Suprapubic skin (tissue), 4 donors: ENCODE measurements around the gene PTGES2.
A peak's percentile ranks its signal among the peaks of the same experiment; 100 is the strongest.

Source experiments
- CTCF ChIP-seq, 2 donors: fragments of 200-600 bp in 1 of 2; fragments of 450-650 bp in 1 of 2; sonication (generic) in 1 of 2; IDR thresholded peaks; one replicate each; pipeline ENCODE4 v1.5.1; 2016 to 2019; ENCODE audit warnings: antibody characterized with exemption in 2 of 2, mild to moderate bottlenecking in 1 of 2, moderate library complexity in 1 of 2
- EP300 ChIP-seq: sonication (generic); formaldehyde crosslinking; IDR thresholded peaks from one replicate; pipeline ENCODE4 v1.6.1; 2017; ENCODE audit warnings: antibody characterized with exemption
- POLR2A ChIP-seq, 2 donors: fragments of 450-650 bp; IDR thresholded peaks; one replicate each; pipeline ENCODE4 v1.6.1; 2017; ENCODE audit warnings: antibody characterized with exemption in 2 of 2, mild to moderate bottlenecking in 2 of 2, moderate library complexity in 2 of 2
- POLR2AphosphoS5 ChIP-seq, 3 donors: sonication (generic); formaldehyde crosslinking; IDR thresholded peaks; one replicate each; pipeline ENCODE4 v1.6.1; 2017; ENCODE audit warnings: antibody characterized with exemption in 3 of 3

DNA sequence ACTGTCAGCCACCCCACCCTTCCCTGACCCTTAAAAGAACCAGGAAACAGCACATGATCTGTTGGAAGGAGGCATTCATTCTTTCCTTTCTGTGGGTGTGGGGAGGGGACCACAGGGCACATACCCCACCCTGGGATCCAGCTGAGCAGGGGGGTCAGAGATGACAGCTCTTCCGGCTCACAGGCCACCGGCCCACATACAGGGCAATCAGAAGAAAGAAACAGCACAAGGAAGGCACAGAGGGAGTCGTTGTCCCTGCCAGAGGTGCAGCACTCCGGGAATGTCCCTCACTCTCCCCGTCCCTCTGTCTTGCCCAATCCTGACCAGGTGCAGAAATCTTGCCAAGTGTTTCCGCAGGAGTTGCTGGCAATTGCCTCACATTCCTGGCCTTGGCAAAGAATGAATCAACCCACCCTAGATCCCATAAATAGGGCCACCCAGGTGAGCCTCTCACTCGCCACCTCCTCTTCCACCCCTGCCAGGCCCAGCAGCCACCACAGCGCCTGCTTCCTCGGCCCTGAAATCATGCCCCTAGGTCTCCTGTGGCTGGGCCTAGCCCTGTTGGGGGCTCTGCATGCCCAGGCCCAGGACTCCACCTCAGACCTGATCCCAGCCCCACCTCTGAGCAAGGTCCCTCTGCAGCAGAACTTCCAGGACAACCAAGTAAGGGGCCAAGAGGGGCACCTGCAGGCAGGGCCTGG, 21.6 kb upstream of the PTGES2 start, which contains the start of gene LCN2:
- TF ChIP-seq POLR2AphosphoS5 (IDR thresholded peaks at IDR 0.05) = peak in 2 of 3 donors; percentile 47 to 62
- TF ChIP-seq POLR2A (IDR thresholded peaks at IDR 0.05) = no peak
- no peak for TF ChIP-seq CTCF (IDR thresholded peaks at IDR 0.05)
- no peak for TF ChIP-seq EP300
